ENCODE data around the gene BST1. TPM values are rescaled to one million over a fixed set of nuclear protein-coding genes. Genes with fewer than 3 reads are reported as not detected.

The BST1 gene
- total and polyA plus RNA-seq, 2 of the 8 experiments (the other 6 are each of a cell fraction or from before 2014, with no cell fraction given), result 0.52 to 0.54 TPM

DNA sequence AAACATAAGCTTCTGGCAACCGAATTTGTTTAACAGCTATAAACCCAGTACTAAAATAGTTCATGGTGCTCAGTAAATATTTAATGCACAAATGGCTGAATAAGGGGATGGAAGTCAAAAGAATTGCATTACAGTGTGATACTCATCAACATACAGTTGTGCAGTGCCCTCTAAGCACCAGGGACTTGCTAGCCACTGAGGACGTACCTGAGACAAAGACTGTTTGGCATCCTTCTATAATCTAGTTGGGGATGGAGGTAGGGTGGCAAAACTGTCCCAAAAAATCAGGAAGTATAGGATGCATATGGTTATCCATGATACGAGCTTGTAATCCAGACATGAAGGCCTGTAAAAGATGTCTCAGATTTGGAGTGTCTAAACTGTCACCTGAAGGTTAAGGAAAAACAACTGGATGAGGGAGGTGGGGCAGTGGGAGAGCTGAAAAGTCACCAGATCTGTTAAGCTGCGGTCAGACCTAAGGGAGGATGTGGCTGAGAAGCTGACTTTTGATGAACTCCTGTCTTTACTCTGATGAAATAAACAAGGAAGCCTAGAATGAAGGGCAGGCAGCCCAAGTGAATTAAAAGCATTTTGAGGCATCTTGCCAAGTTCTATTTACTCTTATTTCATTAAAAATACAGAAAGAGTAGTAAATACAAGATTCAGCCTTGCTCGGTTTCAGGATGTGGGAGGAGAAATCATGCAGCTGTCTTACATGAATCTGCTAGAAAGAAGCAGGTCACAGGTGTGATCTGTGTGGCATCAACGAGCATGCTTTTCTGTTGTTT is 63.2 kb downstream of the BST1 start:
- FAIRE-seq, result no peak
- H3K4me3 ChIP-seq (ENCODE audit: extremely low read depth in 1 of 4, insufficient read depth in 2 of 4, low read depth in 3 of 4, low read length in 4 of 4), result no peak overlapping the region
- CTCF ChIA-PET (ENCODE audit: partially characterized antibody), result interaction anchor here (0.6 to 2.1 kb wide), 4 partner anchors 9 to 40 kb away, joined by 3 to 5 read pairs (median 4); no protein-coding TSS in a partner anchor
- TF ChIP-seq CHD1 (IDR thresholded peaks at IDR 0.05; ENCODE audit: low read depth, low read length) (no peak), TEAD4 (IDR thresholded peaks at IDR 0.05; ENCODE audit: low read depth, low read length) (no peak), NANOG (IDR thresholded peaks at IDR 0.05; ENCODE audit: insufficient read depth, low read depth, low read length, poor library complexity, severe bottlenecking) (no peak), NRF1 (IDR thresholded peaks at IDR 0.05; ENCODE audit: low read depth, low read length) (no peak), SAP30 (IDR thresholded peaks at IDR 0.05; ENCODE audit: insufficient read depth, insufficient replicate concordance, low read length) (no peak), RXRA (IDR thresholded peaks at IDR 0.05; ENCODE audit: insufficient read depth, low read depth, low read length) (no peak), FOSL1 (IDR thresholded peaks at IDR 0.05; ENCODE audit: insufficient read depth, low read depth, low read length) (no peak), YY1 (IDR thresholded peaks at IDR 0.05; ENCODE audit: low read depth, low read length) (no peak), KDM1A (IDR thresholded peaks at IDR 0.05; ENCODE audit: borderline replicate concordance, low read length) (no peak), EZH2 (IDR thresholded peaks at IDR 0.05; ENCODE audit: low read depth, low read length, severe bottlenecking) (no peak)
- TF ChIP-seq, protein P1, sequence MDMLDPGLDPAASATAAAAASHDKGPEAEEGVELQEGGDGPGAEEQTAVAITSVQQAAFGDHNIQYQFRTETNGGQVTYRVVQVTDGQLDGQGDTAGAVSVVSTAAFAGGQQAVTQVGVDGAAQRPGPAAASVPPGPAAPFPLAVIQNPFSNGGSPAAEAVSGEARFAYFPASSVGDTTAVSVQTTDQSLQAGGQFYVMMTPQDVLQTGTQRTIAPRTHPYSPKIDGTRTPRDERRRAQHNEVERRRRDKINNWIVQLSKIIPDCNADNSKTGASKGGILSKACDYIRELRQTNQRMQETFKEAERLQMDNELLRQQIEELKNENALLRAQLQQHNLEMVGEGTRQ (IDR thresholded peaks at IDR 0.05; ENCODE audit: low read length), result no peak
- no peak overlapping the region for H3K4ac ChIP-seq (replicated peaks; ENCODE audit: insufficient read length, low read depth, low read length)
- DNase-seq (ENCODE audit: low read depth in 1 of 2, low spot score in 2 of 2), result no peak
- H2AFZ ChIP-seq (ENCODE audit: low read length), result peak overlapping the region; percentile 60; the same call in 1 of the 2 replicates
- H3K14ac ChIP-seq (ENCODE audit: insufficient read length), result no peak overlapping the region
- H2AK5ac ChIP-seq (ENCODE audit: low read depth, low read length), result no peak overlapping the region
- H3K79me2 ChIP-seq (ENCODE audit: control insufficient read depth in 1 of 2, insufficient read depth in 2 of 2, low read length in 2 of 2), result no peaks in the 10 kb centered on the region
- no peak overlapping the region for H2BK12ac ChIP-seq (ENCODE audit: low read depth, low read length)
- POLR2A ChIA-PET (ENCODE audit: partially characterized antibody), result no interaction called here
- no peaks in the 10 kb centered on the region for H4K20me1 ChIP-seq (replicated peaks in 1 of 2; ENCODE audit: control insufficient read depth in 1 of 2, insufficient read depth in 2 of 2, low read length in 2 of 2)
- H2BK5ac ChIP-seq (ENCODE audit: low read depth, low read length), result no peak overlapping the region; the same call in 1 of the 2 replicates
- no peak overlapping the region for H4K91ac ChIP-seq (replicated peaks; ENCODE audit: insufficient read length, low read length)
- no peak overlapping the region for H4K5ac ChIP-seq (ENCODE audit: insufficient read length, low read depth, low read length)
- H2BK120ac ChIP-seq (replicated peaks; ENCODE audit: low read depth, low read length), result no peak overlapping the region
- H4K8ac ChIP-seq (ENCODE audit: extremely low read depth, insufficient read depth, low read length), result no peak overlapping the region
- no peaks in the 10 kb centered on the region for H3K79me1 ChIP-seq (ENCODE audit: low read depth, low read length)
- no peaks in the 10 kb centered on the region for H3K23me2 ChIP-seq (ENCODE audit: low read depth, low read length)
- no peak overlapping the region for H3K18ac ChIP-seq (ENCODE audit: extremely low read depth, low read length)
- H3K9me3 ChIP-seq (ENCODE audit: insufficient read depth in 2 of 2, low read depth in 1 of 2, low read length in 1 of 2), result no peaks in the 10 kb centered on the region
- no peak overlapping the region for H2BK20ac ChIP-seq (ENCODE audit: low read length)
- H3K27me3 ChIP-seq (replicated peaks in 1 of 4; ENCODE audit: control insufficient read depth in 3 of 4, extremely low read depth in 1 of 4, insufficient read depth in 3 of 4, low read length in 3 of 4), result no peaks in the 10 kb centered on the region; a peak in 1 of 7 replicates
- H3K36me3 ChIP-seq (ENCODE audit: control insufficient read depth in 2 of 4, insufficient read depth in 4 of 4, low read length in 3 of 4), result no peaks in the 10 kb centered on the region
- no peaks in the 10 kb centered on the region for H3K4me1 ChIP-seq (replicated peaks in 1 of 4; ENCODE audit: control insufficient read depth in 3 of 4, insufficient read depth in 4 of 4, low read length in 3 of 4)
- no peak overlapping the region for H2BK15ac ChIP-seq (ENCODE audit: low read length)
- no peak overlapping the region for H3K23ac ChIP-seq (ENCODE audit: insufficient read length)
- no peak overlapping the region for H3K4me2 ChIP-seq (ENCODE audit: insufficient read depth in 1 of 2, low read depth in 2 of 2, low read length in 2 of 2)
- no peak overlapping the region for H3K9ac ChIP-seq (replicated peaks in 1 of 4; ENCODE audit: extremely low read depth in 1 of 4, low read depth in 3 of 4, low read length in 3 of 4)
- no peak overlapping the region for H3K27ac ChIP-seq (ENCODE audit: low read depth, low read length)
- no peak overlapping the region for H3K56ac ChIP-seq (replicated peaks; ENCODE audit: insufficient read length, low read depth, low read length)
- 86% methylated on average over 6 of the region's 6 CpGs; no CpG with 5 or more reads in 1 of the 2 experiments for WGBS, 2 experiments (ENCODE audit: extremely low coverage in 1 of 2, insufficient coverage in 1 of 2, insufficient read length in 1 of 2, insufficient replicate concordance in 2 of 2, low coverage in 1 of 2, low lambda C conversion rate in 2 of 2, missing lambda C conversion rate in 1 of 2)
